HAP-1 (cell line): ENCODE results near the gene CHFR.
"Not testable (repeated sequence)": the region's sequence is repeated elsewhere in the genome, so short reads cannot be mapped to it uniquely, and the experiment has no call there.

Experiments used
- DNase-seq, 2 experiments: peaks; one replicate each; pipeline ENCODE4 v3.0.0-alpha.2; 2016 to 2020; ENCODE audit warnings: low spot score in 2 of 2
- H3K27me3 ChIP-seq: fragments of 250-450 bp; sonication (Bioruptor Pico); 2 replicates; pipeline ENCODE4 v1.5.1; 2020; ENCODE audit warnings: low read depth, mild to moderate bottlenecking, moderate library complexity
- H3K36me3 ChIP-seq: fragments of 250-450 bp; sonication (Bioruptor Pico); replicated peaks from 2 replicates; pipeline ENCODE4 v1.5.1; 2020; ENCODE audit warnings: mild to moderate bottlenecking
- H3K4me1 ChIP-seq: fragments of 250-450 bp; sonication (Bioruptor Pico); 2 replicates; pipeline ENCODE4 v1.5.1; 2020; ENCODE audit warnings: mild to moderate bottlenecking
- H3K4me3 ChIP-seq: fragments of 250-450 bp; sonication (Bioruptor Pico); 2 replicates; pipeline ENCODE4 v1.5.1; 2020; ENCODE audit warnings: mild to moderate bottlenecking, moderate library complexity
- H3K9me3 ChIP-seq: fragments of 250-450 bp; sonication (Bioruptor Pico); 2 replicates; pipeline ENCODE4 v1.5.1; 2020; ENCODE audit warnings: mild to moderate bottlenecking, moderate library complexity
- in situ Hi-C: fragments of 300-500 bp; cut with MboI; formaldehyde crosslinking; loops from 3 replicates; pipeline ENCODE4 v1.14.3; 2020; ENCODE audit warnings: low sequenced_read_pairs, inconsistent platforms, mixed read lengths

Gene CHFR

DNA sequence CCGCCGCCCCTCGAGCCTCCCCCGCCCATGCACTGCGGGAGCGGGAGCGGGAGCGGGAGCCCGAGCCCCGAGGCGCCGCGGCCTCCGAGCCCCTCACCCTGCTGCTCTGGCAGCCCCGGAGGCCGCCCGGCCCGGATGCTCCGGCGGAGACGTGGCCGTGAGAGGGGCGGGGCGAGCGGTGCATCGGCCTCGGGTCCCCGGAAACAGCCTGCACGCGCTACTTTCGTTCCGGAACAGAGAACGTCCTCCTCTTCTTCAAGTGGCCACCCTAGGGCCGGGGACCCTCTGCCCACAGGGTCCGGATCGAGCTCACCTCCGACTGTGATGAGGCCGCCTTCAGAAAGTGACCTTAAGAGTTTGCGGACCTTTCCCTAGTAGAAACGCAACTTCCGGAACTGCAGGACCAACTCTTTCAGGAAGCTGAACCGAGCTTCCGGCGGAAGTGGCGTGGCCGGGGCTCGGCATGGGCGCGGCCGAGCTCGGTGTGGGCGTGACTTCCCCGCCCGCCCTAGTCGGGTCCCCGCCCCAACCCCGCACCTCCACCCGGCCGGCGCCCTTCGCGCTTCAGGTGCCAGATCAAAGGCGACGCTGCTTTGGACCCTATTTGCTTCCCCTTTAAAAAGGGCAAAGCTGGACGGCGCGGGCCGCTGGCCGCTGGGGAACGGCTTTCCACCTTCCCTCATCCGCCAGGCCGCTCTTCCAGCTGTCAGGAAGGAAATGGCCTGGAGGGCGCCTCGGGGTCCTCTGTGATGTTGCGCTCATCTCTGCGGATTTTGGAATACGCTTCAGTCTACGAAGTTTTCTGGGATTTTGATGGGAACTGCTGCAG is 58.5 kb downstream of the CHFR start, which contains the start of gene GOLGA3:
GOLGA3 (minus strand) TSS at position 164 of the 829 bp plus-strand sequence. CDS start 6,741 bp downstream, outside the sequence.
- in situ Hi-C loops: no loop called here
- Histone ChIP-seq H3K4me1 (peaks cover 5% of the 10 kb centered on the region; the same call in 1 of the 2 replicates), H3K36me3 (peaks cover 29% of the 10 kb centered on the region), H3K9me3 (peaks cover 4% of the 10 kb centered on the region; the same call in 1 of the 2 replicates), H3K4me3 (peak within 1 kb of the TSS; percentile 78), H3K27me3 (no peaks in the 10 kb centered on the region)
- DNase-seq: peak; percentile 77 to 93

DNA sequence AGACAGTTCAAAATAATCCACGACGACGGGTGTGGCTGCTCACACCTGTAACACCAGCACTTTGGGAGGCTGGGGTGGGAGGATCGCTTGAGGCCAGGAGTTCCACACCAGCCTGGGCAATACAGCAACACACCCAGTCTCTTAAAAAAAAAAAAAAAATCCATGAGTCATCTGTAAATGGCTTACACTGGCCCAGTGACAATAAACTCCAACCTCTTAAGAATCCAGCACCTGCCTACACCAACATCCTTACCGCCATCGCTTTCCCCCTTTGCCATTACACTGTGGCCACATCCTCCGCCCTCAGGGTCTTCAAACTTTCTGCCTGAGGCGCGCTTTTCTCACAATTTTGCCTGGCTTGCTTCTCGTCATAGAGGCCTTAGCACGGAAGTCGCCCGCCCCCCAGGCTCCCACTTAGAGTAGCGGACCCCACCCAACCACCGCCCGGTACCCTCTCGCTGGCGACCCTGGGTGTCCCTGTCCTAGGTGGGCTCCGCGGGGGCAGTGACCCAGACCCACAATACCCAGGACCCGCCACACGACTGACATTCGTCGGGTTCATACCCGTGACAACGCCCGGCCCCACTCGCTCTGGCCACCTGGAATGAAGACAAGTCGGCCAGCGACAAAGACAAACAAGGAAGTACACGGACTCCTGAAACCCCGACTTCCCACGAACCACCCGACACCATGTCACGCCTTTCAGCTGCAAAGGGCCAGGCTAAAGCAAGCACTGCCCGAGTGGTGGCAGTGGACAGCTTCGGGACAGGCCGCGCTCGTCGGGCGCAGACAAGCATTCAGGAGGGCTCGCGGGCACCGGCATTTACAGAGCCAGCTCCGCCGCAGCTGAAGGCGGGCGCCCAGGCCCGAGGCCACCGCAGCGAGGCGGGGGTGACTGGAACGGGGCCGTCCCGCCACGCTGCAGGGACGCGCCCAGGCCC is 59.4 kb downstream of the CHFR start:
- Histone ChIP-seq H3K4me3 (peak overlapping the region; percentile 78), H3K36me3 (peaks cover 29% of the 10 kb centered on the region), H3K4me1 (peaks cover 5% of the 10 kb centered on the region; the same call in 1 of the 2 replicates), H3K9me3 (peaks cover 4% of the 10 kb centered on the region; the same call in 1 of the 2 replicates), H3K27me3 (no peaks in the 10 kb centered on the region)
- in situ Hi-C loops: no loop called here
- peak in 1 of 2 experiments; percentile 14 for DNase-seq

DNA sequence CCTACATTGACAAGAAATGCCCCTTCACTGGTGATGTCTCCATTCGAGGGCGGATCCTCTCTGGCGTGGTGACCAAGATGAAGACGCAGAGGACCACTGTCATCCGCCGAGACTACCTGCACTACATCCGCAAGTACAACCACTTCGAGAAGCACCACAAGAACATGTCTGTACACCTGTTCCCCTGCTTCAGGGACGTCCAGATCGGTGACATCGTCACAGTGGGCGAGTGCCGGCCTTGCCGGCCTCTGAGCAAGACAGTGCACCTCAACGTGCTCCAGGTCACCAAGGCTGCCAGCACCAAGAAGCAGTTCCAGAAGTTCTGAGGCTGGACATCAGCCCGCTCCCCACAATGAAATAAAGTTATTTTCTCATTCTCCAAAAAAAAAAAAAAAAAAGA is 61.5 kb downstream of the CHFR start:
- Histone ChIP-seq H3K27me3 (no peaks in the 10 kb centered on the region), H3K4me1 (peaks cover 5% of the 10 kb centered on the region; the same call in 1 of the 2 replicates), H3K36me3 (peaks cover 41% of the 10 kb centered on the region), H3K9me3 (peaks cover 4% of the 10 kb centered on the region; the same call in 1 of the 2 replicates), H3K4me3 (no peak overlapping the region)
- DNase-seq: no peak
- in situ Hi-C loops: no loop called here

DNA sequence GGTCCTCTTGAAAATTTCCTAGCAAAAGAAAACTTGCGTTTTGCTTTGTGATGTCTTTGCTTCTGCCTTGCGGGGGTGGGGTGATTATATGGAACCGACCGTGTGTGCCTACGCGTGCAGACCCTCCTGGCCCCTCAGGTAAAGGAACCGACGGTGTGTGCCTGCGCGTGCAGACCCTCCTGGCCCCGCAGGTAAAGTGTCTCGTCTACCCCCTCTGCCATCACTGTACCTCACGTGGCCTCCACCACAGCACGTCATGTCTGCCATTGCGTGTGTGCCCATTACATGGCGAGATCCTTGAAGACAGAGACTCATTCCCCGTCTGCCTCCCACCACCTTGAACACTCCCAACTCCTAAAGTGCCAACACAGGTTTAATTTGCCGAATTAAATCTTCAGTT is 62.3 kb downstream of the CHFR start:
- no peak overlapping the region for H3K4me3 ChIP-seq
- in situ Hi-C loops: no loop called here
- peaks cover 4% of the 10 kb centered on the region; the same call in 1 of the 2 replicates for H3K9me3 ChIP-seq
- no peak for DNase-seq
- H3K27me3 ChIP-seq: no peaks in the 10 kb centered on the region
- peaks cover 5% of the 10 kb centered on the region; the same call in 1 of the 2 replicates for H3K4me1 ChIP-seq
- peaks cover 49% of the 10 kb centered on the region for H3K36me3 ChIP-seq

DNA sequence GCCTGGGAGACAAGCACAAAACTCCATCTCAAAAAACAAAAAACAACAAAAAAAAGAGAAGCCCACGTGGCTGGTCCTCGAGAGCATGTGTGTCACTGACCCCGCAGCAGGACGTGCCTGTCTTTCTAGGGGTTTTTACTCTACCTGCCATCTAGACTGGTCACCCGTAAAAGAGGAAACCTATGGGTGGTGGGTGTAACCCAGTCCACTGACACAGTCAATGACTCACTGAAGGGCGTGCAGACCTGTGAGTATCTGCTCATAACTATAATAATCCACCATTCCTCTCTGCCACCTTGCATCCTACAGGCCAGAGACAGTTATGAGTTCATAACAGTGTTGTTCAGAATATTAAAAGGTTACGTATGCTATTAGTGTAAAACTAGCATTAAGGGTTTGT is 63.4 kb downstream of the CHFR start:
- H3K36me3 ChIP-seq: peaks cover 56% of the 10 kb centered on the region
- in situ Hi-C loops: no loop called here

DNA sequence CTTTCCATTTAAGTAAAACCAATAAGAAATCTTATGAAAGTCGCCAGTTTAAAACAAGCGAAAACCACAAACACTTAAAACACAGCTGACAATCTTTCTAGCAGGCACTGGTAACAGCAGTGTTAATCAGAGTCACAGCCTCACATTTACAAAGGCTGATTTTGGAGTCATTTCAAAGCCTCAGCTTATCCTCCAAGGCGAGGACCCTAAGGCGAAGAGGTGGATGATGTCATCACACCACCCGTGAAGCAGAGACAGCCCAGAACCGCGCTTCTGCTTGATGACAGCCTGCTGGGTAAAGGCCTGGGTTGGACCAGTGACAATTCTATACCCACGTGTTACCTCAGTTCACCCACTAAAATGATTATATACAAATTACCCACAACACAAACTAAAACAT is 68.8 kb downstream of the CHFR start:
- Histone ChIP-seq H3K4me1 (no peaks in the 10 kb centered on the region), H3K27me3 (no peaks in the 10 kb centered on the region), H3K9me3 (no peaks in the 10 kb centered on the region), H3K36me3 (peaks cover 63% of the 10 kb centered on the region), H3K4me3 (no peak overlapping the region)
- in situ Hi-C loops: no loop called here
- DNase-seq: no peak

More for the DNA sequence above, 63.4 kb downstream of the CHFR start:
- no peak overlapping the region for H3K4me3 ChIP-seq
- H3K9me3 ChIP-seq: no peaks in the 10 kb centered on the region
- H3K4me1 ChIP-seq: 0 out of 2 replicates have a peak, but pooled peaks cover 2% of the 10 kb centered on the region
- no peaks in the 10 kb centered on the region for H3K27me3 ChIP-seq
- DNase-seq: no peak

DNA sequence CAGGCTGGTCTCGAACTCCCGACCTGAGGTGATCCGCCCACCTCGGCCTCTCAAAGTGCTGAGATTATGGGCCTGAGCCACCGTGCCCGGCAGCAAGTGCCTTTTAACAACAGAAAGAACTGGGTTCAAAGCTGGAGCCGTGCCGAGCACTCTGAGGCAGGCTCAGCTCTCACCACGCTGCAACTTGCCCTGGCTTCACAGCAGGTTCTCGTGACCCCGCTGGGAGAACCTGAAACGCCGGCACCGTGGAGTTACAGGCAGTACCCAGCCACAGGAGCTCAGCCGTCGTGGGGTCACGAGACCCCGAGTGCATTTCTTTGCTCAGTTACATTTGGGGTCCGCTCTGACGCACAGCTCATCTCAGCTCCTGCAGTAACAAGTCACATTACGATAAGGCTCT is 73.2 kb downstream of the CHFR start:
- in situ Hi-C loops: no loop called here
- Histone ChIP-seq H3K36me3 (peaks cover 63% of the 10 kb centered on the region), H3K4me1 (no peaks in the 10 kb centered on the region), H3K9me3 (no peaks in the 10 kb centered on the region), H3K4me3 (no peak overlapping the region), H3K27me3 (no peaks in the 10 kb centered on the region)
- DNase-seq: no peak

DNA sequence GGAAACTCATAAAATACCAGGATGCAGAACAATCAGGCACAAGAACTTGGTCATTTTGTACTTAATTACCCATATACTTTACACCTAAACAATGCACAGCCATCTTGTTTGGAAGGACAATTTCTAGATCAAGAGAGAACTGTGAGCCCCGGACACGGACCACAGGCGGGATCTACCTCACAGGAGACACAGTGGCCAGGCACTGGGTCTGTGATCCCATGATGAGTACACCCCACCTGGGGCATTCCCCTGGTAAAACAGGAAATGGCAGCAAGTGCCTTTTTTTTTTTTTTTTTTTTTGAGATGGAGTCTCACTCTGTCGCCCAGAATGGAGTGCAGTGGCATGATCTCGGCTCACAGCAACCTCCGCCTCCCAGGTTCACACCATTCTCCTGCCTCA is 74.0 kb downstream of the CHFR start:
- peaks cover 62% of the 10 kb centered on the region for H3K36me3 ChIP-seq
- DNase-seq: no peak
- H3K27me3 ChIP-seq: no peaks in the 10 kb centered on the region
- in situ Hi-C loops: no loop called here
- H3K4me1 ChIP-seq: no peaks in the 10 kb centered on the region
- H3K4me3 ChIP-seq: no peak overlapping the region
- no peaks in the 10 kb centered on the region for H3K9me3 ChIP-seq

DNA sequence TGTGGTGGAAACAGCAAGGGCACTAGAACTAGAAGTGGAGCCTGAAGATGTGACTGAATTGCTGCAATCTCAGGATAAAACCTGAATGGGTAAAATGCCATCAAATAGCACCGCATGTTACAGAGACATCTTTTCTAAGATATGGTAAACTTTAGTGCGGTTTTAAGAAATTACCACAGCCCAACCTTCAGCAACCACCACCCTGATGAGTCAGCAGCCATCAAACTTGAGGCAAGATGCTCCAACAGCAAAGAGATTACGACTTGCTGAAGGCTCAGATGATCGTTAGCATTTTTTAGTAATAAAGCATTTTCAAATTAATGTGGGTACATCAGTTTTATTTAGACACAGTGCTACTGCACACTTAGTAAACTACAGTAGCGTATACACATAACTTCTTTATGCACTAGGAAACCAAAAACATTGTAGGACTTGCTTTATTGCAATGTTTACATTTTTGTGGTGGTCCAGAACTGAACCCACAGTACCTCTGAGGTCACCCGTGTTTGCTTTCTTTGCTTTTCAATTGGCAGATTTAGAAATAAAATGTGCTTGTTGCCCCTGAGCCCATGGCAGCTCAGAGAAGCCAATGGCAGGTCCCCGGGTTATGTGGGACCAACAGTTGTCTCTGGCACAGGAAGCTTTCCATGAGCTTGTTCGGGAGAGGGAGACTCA is 74.6 kb downstream of the CHFR start:
- DNase-seq: no peak
- peaks cover 64% of the 10 kb centered on the region for H3K36me3 ChIP-seq
- in situ Hi-C loops: no loop called here
- H3K27me3 ChIP-seq: no peaks in the 10 kb centered on the region
- no peaks in the 10 kb centered on the region for H3K4me1 ChIP-seq
- no peak overlapping the region for H3K4me3 ChIP-seq
- H3K9me3 ChIP-seq: no peaks in the 10 kb centered on the region

DNA sequence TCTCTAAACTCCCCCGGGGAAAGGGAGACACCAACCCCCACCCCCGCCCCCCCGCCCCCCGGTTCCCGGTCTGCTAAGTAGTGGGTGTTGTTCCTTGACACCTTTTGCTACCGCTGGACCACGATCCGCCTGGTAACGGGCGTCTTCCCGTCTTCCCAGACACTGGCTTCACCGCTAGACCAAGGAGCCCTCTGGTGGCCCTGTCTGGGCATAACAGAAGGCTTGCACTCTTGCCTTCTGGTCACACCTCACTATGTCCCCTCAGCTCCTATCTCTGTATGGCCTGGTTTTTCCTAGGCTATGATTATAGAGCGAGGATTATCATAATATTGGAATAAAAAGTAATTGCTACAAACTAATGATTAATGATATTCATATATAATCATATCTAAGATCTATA is 78.0 kb downstream of the CHFR start:
- H3K36me3 ChIP-seq: peaks cover 60% of the 10 kb centered on the region
- in situ Hi-C loops, H3K4me1 ChIP-seq, H3K4me3 ChIP-seq, H3K9me3 ChIP-seq, H3K27me3 ChIP-seq: not testable (repeated sequence)
- DNase-seq: peak in 1 of 2 experiments; percentile 56

DNA sequence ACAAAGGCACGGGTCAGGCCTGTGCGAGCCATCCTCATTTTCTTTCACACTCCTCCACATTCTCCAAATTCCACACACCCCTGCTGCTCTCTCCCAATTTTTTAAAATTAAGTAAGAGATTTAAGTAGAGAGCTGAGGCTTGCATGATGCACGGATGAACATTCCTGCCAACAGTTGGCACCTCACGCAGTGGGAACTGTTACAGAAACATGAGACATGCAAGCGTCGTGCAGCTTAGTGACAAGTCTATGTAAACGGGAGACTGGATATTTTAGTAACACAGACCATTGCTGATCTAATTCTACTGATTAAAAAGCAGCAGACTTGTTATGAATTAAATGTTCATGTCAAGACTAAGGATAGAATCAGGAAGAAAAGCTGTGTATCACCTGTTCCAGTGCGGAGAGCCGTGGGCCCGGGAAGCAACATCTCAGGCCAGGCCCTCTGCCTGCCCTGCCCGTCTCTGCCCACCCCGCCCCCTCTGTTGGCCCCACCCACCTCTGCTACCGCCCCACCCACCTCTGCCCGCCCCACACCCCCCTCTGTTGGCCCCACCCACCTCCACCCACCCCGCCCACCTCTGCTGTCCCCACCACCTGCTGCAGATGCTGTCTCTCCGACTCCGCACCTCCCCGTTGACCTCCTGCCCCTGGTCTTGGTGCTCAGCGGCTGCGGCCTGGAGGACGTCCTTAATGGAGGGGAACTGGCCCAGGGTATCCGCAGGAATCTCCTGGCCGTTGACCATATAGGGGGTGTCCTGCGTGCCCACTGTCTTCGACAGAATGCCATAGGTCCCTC is 79.9 kb downstream of the CHFR start:
- H3K27me3 ChIP-seq: no peaks in the 10 kb centered on the region
- peaks cover 66% of the 10 kb centered on the region for H3K36me3 ChIP-seq
- no peaks in the 10 kb centered on the region for H3K4me1 ChIP-seq
- no peaks in the 10 kb centered on the region for H3K9me3 ChIP-seq
- in situ Hi-C loops: no loop called here
- peak in 1 of 2 experiments; percentile 40 for DNase-seq
- no peak overlapping the region for H3K4me3 ChIP-seq

DNA sequence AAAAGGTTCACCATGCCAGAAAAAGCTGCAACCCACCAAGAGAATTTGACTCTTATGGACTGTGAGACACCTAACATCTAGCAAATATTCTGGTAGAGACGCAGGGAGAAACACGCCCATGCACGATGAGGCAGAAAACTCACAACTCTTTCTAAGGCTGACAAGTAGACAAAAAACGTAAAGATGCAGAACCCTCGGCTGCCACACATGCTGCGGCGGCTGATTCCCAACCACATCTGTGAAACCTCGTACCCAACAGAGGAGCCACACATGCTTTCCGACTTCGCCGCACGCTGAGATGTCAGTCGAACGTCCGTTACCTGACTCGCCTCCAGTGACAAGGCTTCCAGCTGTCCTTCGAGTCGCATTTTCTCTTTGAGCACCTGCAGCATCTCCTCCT is 80.5 kb downstream of the CHFR start:
- Histone ChIP-seq H3K4me1 (no peaks in the 10 kb centered on the region), H3K4me3 (no peak overlapping the region), H3K27me3 (no peaks in the 10 kb centered on the region), H3K9me3 (no peaks in the 10 kb centered on the region), H3K36me3 (peaks cover 63% of the 10 kb centered on the region)
- in situ Hi-C loops: no loop called here
- no peak for DNase-seq
